H1 (cell line): Measurements from ENCODE around the gene CXCL6.

Source experiments
- EZH2 ChIP-seq: fragments of 200-600 bp; sonication (generic); IDR thresholded peaks from 2 replicates; pipeline ENCODE4 v1.7.1; 2012; ENCODE audit warnings: low read depth, mild to moderate bottlenecking, moderate library complexity, low read length, inconsistent platforms; ENCODE audit not compliant: severe bottlenecking
- HDAC2 ChIP-seq, 2 experiments: fragments of 300-600 bp in 1 of 2; sonication (generic) in 1 of 2; IDR thresholded peaks; 2 replicates each; pipeline ENCODE4 v1.6.1; 2011 to 2012; ENCODE audit warnings: low read depth in 2 of 2, low read length in 2 of 2, mild to moderate bottlenecking in 2 of 2, moderate library complexity in 2 of 2, borderline replicate concordance in 1 of 2, inconsistent platforms in 1 of 2
- POLR2AphosphoS5 ChIP-seq: IDR thresholded peaks from 2 replicates; pipeline ENCODE4 v1.6.1; 2011; ENCODE audit warnings: low read depth, low read length
- TF ChIP-seq, protein P1 (sequence below), 3 experiments: IDR thresholded peaks; 1 replicate in 2 of 3; 2 replicates in 1 of 3; pipeline versions ENCODE4 v1.5.1 to v1.6.1; 2011; ENCODE audit warnings: low read length in 3 of 3, mild to moderate bottlenecking in 3 of 3, inconsistent platforms in 2 of 3, low read depth in 1 of 3, moderate library complexity in 1 of 3; ENCODE audit not compliant: insufficient read depth in 1 of 3; ENCODE audit errors: control extremely low read depth in 1 of 3

DNA sequence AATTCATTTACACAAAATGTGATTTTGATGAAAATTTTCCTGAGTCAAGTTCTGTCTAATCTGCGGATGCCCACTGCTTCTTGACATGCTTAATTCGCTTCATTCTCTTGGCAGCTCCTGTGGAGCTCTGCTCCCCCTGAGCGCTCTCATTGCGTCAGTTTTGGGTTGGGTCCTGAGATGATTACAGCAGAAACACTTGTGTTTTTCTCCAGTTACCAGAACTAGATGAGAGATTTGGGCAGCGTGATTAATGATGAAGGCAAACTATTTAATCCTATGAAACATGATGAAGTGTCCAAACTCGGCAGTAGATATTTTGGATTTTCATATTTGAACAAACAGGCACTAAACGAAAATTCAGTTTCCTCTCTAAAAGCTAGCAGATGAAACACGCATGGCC, 28.5 kb downstream of the CXCL6 start:
- TF ChIP-seq, protein P1, sequence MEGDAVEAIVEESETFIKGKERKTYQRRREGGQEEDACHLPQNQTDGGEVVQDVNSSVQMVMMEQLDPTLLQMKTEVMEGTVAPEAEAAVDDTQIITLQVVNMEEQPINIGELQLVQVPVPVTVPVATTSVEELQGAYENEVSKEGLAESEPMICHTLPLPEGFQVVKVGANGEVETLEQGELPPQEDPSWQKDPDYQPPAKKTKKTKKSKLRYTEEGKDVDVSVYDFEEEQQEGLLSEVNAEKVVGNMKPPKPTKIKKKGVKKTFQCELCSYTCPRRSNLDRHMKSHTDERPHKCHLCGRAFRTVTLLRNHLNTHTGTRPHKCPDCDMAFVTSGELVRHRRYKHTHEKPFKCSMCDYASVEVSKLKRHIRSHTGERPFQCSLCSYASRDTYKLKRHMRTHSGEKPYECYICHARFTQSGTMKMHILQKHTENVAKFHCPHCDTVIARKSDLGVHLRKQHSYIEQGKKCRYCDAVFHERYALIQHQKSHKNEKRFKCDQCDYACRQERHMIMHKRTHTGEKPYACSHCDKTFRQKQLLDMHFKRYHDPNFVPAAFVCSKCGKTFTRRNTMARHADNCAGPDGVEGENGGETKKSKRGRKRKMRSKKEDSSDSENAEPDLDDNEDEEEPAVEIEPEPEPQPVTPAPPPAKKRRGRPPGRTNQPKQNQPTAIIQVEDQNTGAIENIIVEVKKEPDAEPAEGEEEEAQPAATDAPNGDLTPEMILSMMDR (IDR thresholded peaks at IDR 0.05; ENCODE audit: control extremely low read depth in 1 of 3, insufficient read depth in 1 of 3, low read depth in 1 of 3, low read length in 3 of 3) = no peak
- TF ChIP-seq POLR2AphosphoS5 (no peak), HDAC2 (IDR thresholded peaks at IDR 0.05; ENCODE audit: borderline replicate concordance in 1 of 2, low read depth in 2 of 2, low read length in 2 of 2) (no peak), EZH2 (no peak)
